ENCODE results near the gene CIAO2A.
"Not testable (repeated sequence)": the region's sequence is repeated elsewhere in the genome, so short reads cannot be mapped to it uniquely, and the experiment has no call there.

The CIAO2A gene

DNA sequence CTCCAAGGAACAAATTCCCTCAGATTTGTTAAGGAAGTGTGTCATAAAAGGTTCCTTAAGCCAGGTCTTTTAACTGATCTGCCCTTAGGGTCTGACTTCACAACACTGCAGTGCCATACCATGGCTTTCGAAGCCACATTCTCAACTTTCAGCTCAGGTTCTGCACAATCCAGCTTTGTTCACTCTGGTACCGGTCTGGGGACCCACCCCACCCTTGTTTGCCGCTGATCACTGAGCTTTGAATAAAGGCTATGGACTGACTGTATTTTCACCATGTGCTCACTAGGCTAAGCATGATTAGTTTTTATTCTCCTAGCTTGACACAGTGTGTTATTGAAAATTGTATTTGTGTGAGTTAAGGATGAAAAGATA, 18.0 kb upstream of the CIAO2A start:
- H3K27ac ChIP-seq = no peak overlapping the region
- TF ChIP-seq, protein P1, sequence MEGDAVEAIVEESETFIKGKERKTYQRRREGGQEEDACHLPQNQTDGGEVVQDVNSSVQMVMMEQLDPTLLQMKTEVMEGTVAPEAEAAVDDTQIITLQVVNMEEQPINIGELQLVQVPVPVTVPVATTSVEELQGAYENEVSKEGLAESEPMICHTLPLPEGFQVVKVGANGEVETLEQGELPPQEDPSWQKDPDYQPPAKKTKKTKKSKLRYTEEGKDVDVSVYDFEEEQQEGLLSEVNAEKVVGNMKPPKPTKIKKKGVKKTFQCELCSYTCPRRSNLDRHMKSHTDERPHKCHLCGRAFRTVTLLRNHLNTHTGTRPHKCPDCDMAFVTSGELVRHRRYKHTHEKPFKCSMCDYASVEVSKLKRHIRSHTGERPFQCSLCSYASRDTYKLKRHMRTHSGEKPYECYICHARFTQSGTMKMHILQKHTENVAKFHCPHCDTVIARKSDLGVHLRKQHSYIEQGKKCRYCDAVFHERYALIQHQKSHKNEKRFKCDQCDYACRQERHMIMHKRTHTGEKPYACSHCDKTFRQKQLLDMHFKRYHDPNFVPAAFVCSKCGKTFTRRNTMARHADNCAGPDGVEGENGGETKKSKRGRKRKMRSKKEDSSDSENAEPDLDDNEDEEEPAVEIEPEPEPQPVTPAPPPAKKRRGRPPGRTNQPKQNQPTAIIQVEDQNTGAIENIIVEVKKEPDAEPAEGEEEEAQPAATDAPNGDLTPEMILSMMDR (IDR thresholded peaks at IDR 0.05) = no peak
- no peak for TF ChIP-seq ZFX (IDR thresholded peaks at IDR 0.05; ENCODE audit: borderline replicate concordance)

DNA sequence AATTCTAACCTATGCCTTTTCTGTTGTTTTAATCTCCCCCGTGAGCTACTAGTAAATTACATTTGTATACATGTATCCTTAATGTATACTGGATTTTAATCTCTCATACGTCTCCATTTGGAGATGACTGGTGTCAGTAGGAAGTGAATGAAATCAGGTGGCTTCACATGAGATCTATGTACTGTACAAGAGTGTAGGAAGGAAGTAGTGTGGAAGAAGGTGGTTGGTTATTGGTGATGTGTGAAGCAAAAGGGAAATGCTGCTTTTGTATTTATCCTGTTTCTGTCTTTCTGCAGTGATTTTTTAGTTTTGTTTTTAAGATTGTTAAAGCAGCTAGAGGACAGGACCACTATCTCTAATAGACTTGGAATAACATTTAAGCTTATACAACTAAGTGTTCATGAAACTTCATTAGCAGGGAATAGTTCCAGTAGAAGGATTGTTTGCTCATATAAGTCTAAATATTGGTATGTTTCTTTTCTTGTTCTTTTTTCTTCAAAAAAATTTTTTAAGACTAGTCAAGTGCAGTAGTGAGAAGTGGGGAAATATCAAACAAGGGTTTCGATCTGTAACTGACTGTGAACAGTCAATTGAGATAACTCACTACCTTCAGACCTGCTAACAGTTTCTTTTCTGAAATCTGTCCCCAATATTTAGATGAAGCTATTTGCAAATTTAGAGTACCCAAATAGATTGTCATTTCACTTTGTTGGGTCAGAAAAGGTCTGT, 17.5 kb upstream of the CIAO2A start:
- TF ChIP-seq ZFX (IDR thresholded peaks at IDR 0.05; ENCODE audit: borderline replicate concordance) = no peak
- TF ChIP-seq, protein P1 (IDR thresholded peaks at IDR 0.05) = no peak
- H3K27ac ChIP-seq = no peak overlapping the region

DNA sequence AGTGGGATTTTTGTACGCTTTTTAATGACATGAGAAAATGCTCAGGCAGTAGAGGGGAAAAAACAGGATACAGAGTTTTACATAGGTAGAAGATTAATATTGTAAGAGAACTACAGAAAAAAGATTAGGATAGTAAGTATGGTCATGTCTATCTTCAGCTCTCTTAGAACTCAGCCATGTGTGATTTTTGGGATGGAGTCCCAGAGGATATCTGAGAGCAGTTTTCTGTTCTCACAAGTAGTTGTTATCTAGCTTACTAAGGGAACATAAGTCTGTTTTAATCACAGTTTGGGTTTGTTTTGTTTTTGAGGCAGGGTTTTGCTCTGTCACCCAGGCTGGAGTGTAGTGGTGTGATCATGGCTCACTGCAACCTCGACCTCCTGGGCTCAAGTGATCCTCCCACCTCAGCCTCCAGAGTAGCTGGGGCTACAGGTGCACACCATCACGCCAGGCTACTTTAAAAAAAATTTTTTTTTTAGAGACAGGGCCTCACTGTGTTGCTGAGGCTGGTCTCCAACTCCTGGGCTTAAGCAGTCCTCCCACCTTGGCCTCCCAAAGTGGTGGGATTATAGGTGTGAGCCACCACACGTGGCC, 16.6 kb upstream of the CIAO2A start:
- H3K27ac ChIP-seq = not testable (repeated sequence)

DNA sequence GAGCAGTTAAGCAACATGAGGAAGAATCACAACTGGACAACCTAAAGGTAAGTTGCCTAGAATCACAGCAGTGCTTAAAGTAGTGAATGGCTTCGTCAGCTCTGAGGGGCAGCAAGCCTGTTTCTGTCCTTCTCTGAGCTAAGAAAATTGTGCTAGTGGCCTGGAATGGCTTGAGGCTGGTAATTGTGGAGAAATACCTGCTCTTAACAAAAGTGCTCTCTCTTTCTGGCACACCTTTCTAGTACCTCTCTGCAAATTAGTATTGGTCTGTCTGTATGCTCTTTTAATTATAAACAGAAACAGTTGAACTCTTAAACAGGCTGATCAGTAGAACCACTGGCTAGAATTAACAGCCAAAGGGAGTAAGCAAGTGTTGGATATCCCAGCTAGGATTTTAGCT, 13.7 kb upstream of the CIAO2A start:
- TF ChIP-seq, protein P1 (IDR thresholded peaks at IDR 0.05) = no peak
- no peak for TF ChIP-seq ZFX (IDR thresholded peaks at IDR 0.05; ENCODE audit: borderline replicate concordance)
- no peak overlapping the region for H3K27ac ChIP-seq

DNA sequence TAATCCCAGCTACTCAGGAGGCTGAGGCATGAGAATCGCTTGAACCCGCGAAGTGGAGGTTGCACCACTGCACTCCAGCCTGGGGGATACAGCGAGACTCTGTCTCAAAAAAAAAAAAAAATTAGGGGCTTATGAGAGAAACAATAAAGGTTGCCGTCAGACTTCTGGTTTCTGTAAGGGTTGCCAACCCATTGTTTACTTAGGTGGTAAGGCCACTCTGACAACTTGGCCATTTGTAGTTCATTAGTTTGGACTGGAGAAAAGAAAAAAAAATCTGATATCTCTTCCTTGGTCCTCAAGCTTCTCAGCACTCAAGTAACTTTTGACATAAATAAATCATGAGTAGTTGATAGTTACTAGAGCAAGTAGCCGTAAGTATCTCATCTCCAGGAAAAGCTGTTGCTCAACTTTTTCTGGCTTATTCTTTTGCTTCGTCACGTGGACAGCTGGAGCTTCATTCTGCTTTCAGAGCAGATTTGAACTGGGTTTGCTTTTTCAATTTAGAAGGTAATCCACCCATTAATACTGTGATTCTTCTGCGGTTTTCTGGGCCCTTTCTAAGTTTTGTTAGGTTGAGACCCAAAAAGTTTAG, 11.6 kb upstream of the CIAO2A start:
- TF ChIP-seq, protein P1 (IDR thresholded peaks at IDR 0.05) = no peak
- no peak for TF ChIP-seq ZFX (IDR thresholded peaks at IDR 0.05; ENCODE audit: borderline replicate concordance)
- no peak overlapping the region for H3K27ac ChIP-seq

DNA sequence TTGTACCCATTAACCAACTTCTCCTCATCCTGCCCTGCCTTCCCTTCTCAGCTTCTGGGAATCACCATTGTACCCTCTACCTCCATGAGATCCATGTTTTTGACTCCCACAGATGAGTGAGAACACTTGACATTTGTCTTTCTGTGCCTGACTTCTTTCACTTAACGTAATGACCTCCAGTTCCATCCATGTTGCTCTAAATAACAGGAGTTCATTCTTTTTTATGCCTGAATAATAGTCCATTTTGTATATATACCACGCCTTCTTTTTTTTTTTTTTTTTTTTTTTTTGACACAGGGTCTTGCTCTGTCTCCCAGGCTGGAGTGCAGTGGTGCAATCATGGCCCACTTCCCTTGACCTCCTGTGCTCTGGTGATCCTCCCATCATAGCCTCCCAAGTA, 8.9 kb upstream of the CIAO2A start:
- H3K27ac ChIP-seq = no peak overlapping the region
- TF ChIP-seq, protein P1 (IDR thresholded peaks at IDR 0.05) = no peak
- no peak for TF ChIP-seq ZFX (IDR thresholded peaks at IDR 0.05; ENCODE audit: borderline replicate concordance)

DNA sequence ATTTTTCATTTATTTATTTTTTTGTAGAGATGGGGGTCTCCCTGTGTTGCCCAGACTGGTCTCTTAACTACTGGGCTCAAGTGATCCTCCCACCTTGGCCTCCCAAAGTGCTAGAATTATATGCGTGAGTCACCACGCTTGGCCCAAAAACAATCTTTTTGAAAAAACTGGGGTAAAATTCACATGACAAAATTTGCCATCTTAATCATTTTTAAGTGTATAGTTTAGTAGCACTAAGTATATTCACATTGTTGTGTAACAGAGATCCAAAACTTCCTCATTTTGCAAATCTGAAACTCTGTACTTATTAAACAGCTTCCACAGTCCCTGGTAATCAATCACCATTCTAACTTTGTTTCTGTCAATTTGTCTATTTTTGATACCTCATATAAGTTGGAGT, 7.3 kb upstream of the CIAO2A start:
- H3K27ac ChIP-seq = no peak overlapping the region
- TF ChIP-seq ZFX (IDR thresholded peaks at IDR 0.05; ENCODE audit: borderline replicate concordance) = no peak
- TF ChIP-seq, protein P1 (IDR thresholded peaks at IDR 0.05) = no peak
